GM12892 (cell line): Measurements from ENCODE around the gene STK32B.

ENCODE experiments used
- POLR2A ChIP-seq: IDR thresholded peaks from 2 replicates; pipeline ENCODE4 v1.6.1; 2011; ENCODE audit warnings: low read depth, low read length, control low read depth
- TAF1 ChIP-seq: IDR thresholded peaks from 2 replicates; pipeline ENCODE4 v1.6.1; 2011; ENCODE audit warnings: low read depth, mild to moderate bottlenecking, control low read depth, low read length, borderline replicate concordance

DNA sequence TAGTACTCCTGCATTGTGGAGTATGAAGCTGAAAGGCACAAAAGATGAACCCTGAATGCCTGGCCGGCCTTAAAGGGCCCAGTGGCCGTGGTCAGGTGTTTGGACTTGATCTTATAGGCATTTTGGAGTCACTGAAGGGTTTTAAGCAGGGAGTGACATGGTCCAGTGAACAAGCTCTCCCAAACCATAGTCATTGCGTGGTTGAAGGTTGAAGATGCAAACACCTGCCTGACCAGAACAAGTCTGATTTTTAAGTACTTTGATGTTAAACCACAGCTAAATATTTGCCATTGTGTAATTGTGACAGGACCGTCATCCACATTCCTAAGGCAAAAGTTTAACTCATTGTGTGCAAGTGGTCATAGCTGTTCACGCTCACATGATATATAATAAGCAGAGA is 3.3 kb downstream of the STK32B start:
- TF ChIP-seq POLR2A (no peak), TAF1 (no peak)
